GM12878 (cell line): ENCODE data around the gene IRX6. TPM values are rescaled to one million over a fixed set of nuclear protein-coding genes. Genes with fewer than 3 reads are reported as not detected.

Experiments used
- ATAC-seq: fragments of 200-7000 bp; cut with Tn5 transposase; 3 replicates; pipeline ENCODE4 v1.9.1; 2020; ENCODE audit warnings: mild to moderate bottlenecking, moderate library complexity
- BruUV-seq: library from RNA; stranded (reverse); fragments of 400-500 nt; replicated peaks from 2 replicates; lab custom pipeline; 2021; lab: Mats Ljungman, UMichigan
- CTCF ChIA-PET: fragments of 300-600 bp; sonication (Branson Sonifier 250); formaldehyde crosslinking; extraction: SDS; loops from one replicate; lab custom pipeline; 2021; ENCODE audit warnings: inconsistent platforms; lab: Yijun Ruan, JAX
- POLR2A ChIA-PET: fragments of 350-600 bp; formaldehyde crosslinking; extraction: SDS; loops from one replicate; lab custom pipeline; 2021; ENCODE audit warnings: inconsistent platforms; lab: Charles Lee
- RAD21 ChIA-PET: fragments of 300-600 bp; sonication (Branson Sonifier 250); formaldehyde crosslinking; loops from one replicate; lab custom pipeline; 2023; ENCODE audit warnings: antibody characterized with exemption; ENCODE audit not compliant: unreplicated experiment; lab: Charles Lee
- SMC1A ChIA-PET: fragments of 300-600 bp; sonication (Branson Sonifier 250); formaldehyde crosslinking; loops from one replicate; lab custom pipeline; 2023; ENCODE audit not compliant: unreplicated experiment, uncharacterized antibody; lab: Charles Lee
- DNase-seq: peaks from one replicate; pipeline ENCODE4 v3.0.0-alpha.2; 2011; ENCODE audit warnings: low read depth, low spot score
- FAIRE-seq: peaks from 3 replicates; lab custom pipeline; 2011; peaks lifted over from hg19 to GRCh38; lab: Jason Lieb, UNC
- H2AFZ ChIP-seq: 2 replicates; pipeline ENCODE4 v1.6.0; 2011; ENCODE audit warnings: low read depth, low read length, control low read depth; ENCODE audit not compliant: control insufficient read depth
- H3K27ac ChIP-seq: 2 replicates; pipeline ENCODE4 v1.5.1; 2011; ENCODE audit warnings: control low read depth; ENCODE audit not compliant: control insufficient read depth, insufficient read depth
- H3K27me3 ChIP-seq, 2 experiments: replicated peaks in 1 of 2; 2 replicates each; pipeline versions ENCODE4 v1.6.0 to v1.6.1; 2011; ENCODE audit warnings: low read length in 1 of 2; ENCODE audit not compliant: control insufficient read depth in 2 of 2, insufficient read depth in 2 of 2
- H3K36me3 ChIP-seq, 2 experiments: 2 replicates each; pipeline ENCODE4 v1.5.1; 2011; ENCODE audit warnings: low read length in 1 of 2; ENCODE audit not compliant: control insufficient read depth in 2 of 2, insufficient read depth in 2 of 2
- H3K4me1 ChIP-seq: 2 replicates; pipeline ENCODE4 v1.6.1; 2011; ENCODE audit warnings: mild to moderate bottlenecking, low read length, moderate library complexity, mixed read lengths; ENCODE audit not compliant: control insufficient read depth, insufficient read depth
- H3K4me2 ChIP-seq: 2 replicates; pipeline ENCODE4 v1.6.0; 2011; ENCODE audit warnings: control low read depth; ENCODE audit not compliant: control insufficient read depth, insufficient read depth
- H3K4me3 ChIP-seq: fragments of 200-600 bp; sonication (generic); 2 replicates; pipeline ENCODE4 v1.5.1; 2016
- H3K79me2 ChIP-seq: 2 replicates; pipeline ENCODE4 v1.6.0; 2011; ENCODE audit warnings: low read length; ENCODE audit not compliant: control insufficient read depth, insufficient read depth
- H3K9ac ChIP-seq: 2 replicates; pipeline ENCODE4 v1.8.0; 2011; ENCODE audit warnings: low read length, control low read depth, mixed read lengths; ENCODE audit not compliant: control insufficient read depth, insufficient read depth
- H3K9me3 ChIP-seq: replicated peaks from 3 replicates; pipeline ENCODE4 v1.5.1; 2011; ENCODE audit warnings: mild to moderate bottlenecking, low read length; ENCODE audit not compliant: control insufficient read depth, insufficient read depth
- H4K20me1 ChIP-seq: 2 replicates; pipeline ENCODE4 v1.6.0; 2011; ENCODE audit not compliant: control insufficient read depth, insufficient read depth
- MTA2 ChIP-seq: fragments of 450-650 bp; IDR thresholded peaks from 2 replicates; pipeline ENCODE4 v1.6.1; 2016; ENCODE audit warnings: low read depth, mild to moderate bottlenecking, moderate library complexity
- NKRF ChIP-seq: fragments of 450-650 bp; conservative IDR thresholded peaks from 2 replicates; pipeline ENCODE4 v1.6.1; 2017; ENCODE audit warnings: mild to moderate bottlenecking, moderate library complexity
- PRDM15 ChIP-seq: fragments of 450-650 bp; formaldehyde crosslinking; IDR thresholded peaks from 2 replicates; pipeline ENCODE4 v1.4.0; 2020; ENCODE audit warnings: mild to moderate bottlenecking, moderate library complexity
- SMC3 ChIP-seq: IDR thresholded peaks from 2 replicates; pipeline ENCODE4 v1.6.1; 2011; ENCODE audit warnings: low read length, improper control_type of control experiment, borderline replicate concordance
- WRNIP1 ChIP-seq: IDR thresholded peaks from 2 replicates; pipeline ENCODE4 v1.6.1; 2011; ENCODE audit warnings: low read depth, low read length, improper control_type of control experiment, borderline replicate concordance
- WGBS: methylation state at CpG from one replicate; pipeline ENCODE4 v1.1.6; 2016; ENCODE audit warnings: low lambda C conversion rate; ENCODE audit not compliant: insufficient replicate concordance, insufficient coverage; ENCODE audit errors: missing lambda C conversion rate; 5-methylcytosine and 5-hydroxymethylcytosine counted together
- in situ Hi-C: fragments of 300-500 bp; cut with MboI; formaldehyde crosslinking; loops from 9 replicates; pipeline ENCODE4 v1.14.3; 2018; ENCODE audit warnings: mixed read lengths
- intact Hi-C: fragments of 100-400 bp; cut with micrococcal nuclease; formaldehyde crosslinking; loops from one replicate; pipeline ENCODE4 v1.14.2; 2022; ENCODE audit not compliant: unreplicated experiment
- polyA plus RNA-seq, 11 experiments: library from polyadenylated mRNA; depleted of rRNA in 4 of 11; unstranded in 6 of 11; stranded (reverse) in 5 of 11; fragments of >200 nt; fragmentation: Nextera tagmentation in 4 of 11; fragmentation: Illumina TruSeq in 1 of 11; extraction: Ambion mirVana in 4 of 11; extraction: Trizol in 1 of 11; gene quantifications; 1 replicate in 1 of 11; 2 replicates in 10 of 11; pipeline versions ENCODE4 v1.2.1 to v1.2.3, GENCODE V29; 2011 to 2016; ENCODE audit warnings: inconsistent platforms in 2 of 11, missing spikeins in 2 of 11, low read depth in 1 of 11
- total RNA-seq, 4 experiments: library from RNA; depleted of rRNA in 3 of 4; stranded (reverse); fragments of >200 nt in 3 of 4; fragmentation: Illumina TruSeq in 1 of 4; extraction: Trizol in 1 of 4; gene quantifications; 2 replicates each; pipeline versions ENCODE4 v1.2.1 to v1.2.3, GENCODE V29; 2013 to 2021
- TF ChIP-seq, protein P1 (sequence below): IDR thresholded peaks from 2 replicates; pipeline ENCODE4 v1.6.1; 2011; ENCODE audit warnings: borderline replicate concordance, low read depth, mild to moderate bottlenecking, moderate library complexity, low read length; ENCODE audit not compliant: insufficient read depth, poor library complexity, severe bottlenecking

IRX6 gene
- total and polyA plus RNA-seq, 10 of the 15 experiments (the other 5 are each of a cell fraction or from before 2014, with no cell fraction given): not detected

- no peaks in the 10 kb centered on the region for H3K27me3 ChIP-seq
Measured at GRCh38 chr16:55340445-55340844, 16.4 kb downstream of the IRX6 start.

DNA sequence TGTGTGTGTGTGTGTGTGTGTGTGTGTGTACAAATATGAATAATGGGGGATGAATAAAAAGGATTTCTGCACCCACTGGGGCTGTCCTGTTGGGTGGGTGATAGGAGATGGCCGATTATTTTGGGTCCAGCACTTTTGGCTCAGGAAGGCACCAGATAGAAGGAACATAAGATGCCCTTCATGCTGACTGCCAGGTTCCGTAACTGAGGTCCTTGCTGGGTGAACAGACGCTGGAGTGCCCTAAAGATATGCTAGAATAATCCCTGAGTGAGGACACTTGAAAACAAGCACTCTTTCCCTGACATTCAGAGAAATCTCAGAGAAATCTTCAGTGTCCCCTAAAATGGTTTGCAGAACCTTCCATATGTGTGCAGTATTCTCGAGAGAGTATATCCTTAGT lies 17.7 kb downstream of the IRX6 start:
- H3K27me3 ChIP-seq: no peaks in the 10 kb centered on the region
- H3K9ac ChIP-seq: no peak overlapping the region
- no peaks in the 10 kb centered on the region for H3K36me3 ChIP-seq
- no peak for TF ChIP-seq MTA2
- no peak for TF ChIP-seq WRNIP1
- TF ChIP-seq, protein P1, sequence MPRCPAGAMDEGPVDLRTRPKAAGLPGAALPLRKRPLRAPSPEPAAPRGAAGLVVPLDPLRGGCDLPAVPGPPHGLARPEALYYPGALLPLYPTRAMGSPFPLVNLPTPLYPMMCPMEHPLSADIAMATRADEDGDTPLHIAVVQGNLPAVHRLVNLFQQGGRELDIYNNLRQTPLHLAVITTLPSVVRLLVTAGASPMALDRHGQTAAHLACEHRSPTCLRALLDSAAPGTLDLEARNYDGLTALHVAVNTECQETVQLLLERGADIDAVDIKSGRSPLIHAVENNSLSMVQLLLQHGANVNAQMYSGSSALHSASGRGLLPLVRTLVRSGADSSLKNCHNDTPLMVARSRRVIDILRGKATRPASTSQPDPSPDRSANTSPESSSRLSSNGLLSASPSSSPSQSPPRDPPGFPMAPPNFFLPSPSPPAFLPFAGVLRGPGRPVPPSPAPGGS: no peak
- no peak for TF ChIP-seq PRDM15 (CRISPR knock-in tag)
- TF ChIP-seq, all 136 proteins: peak for 0
- H3K4me2 ChIP-seq: no peak overlapping the region
- BruUV-seq: no TSS peak
- FAIRE-seq (no peak), DNase-seq (no peak), ATAC-seq (no peak)
- H3K4me1 ChIP-seq: no peaks in the 10 kb centered on the region
- ChIA-PET SMC1A (no interaction called here), RAD21 (no interaction called here), CTCF (interaction anchor here (1.1 kb wide), 1 partner anchor 9 kb away, joined by 3 read pairs; no protein-coding TSS in a partner anchor), POLR2A (no interaction called here)
- in situ Hi-C loops: no loop called here
- no peak overlapping the region for H2AFZ ChIP-seq
- intact Hi-C loops: no loop called here
- no peaks in the 10 kb centered on the region for H4K20me1 ChIP-seq
- 32% methylated on average over 4 of the region's 4 CpGs for WGBS
- H3K79me2 ChIP-seq: no peaks in the 10 kb centered on the region
- no peak overlapping the region for H3K4me3 ChIP-seq
- H3K9me3 ChIP-seq: no peaks in the 10 kb centered on the region
- no peak overlapping the region for H3K27ac ChIP-seq

More at GRCh38 chr16:55340445-55340844, 16.4 kb downstream of the IRX6 start:
- ChIA-PET CTCF (interaction anchor here (1.1 kb wide), 1 partner anchor 10 kb away, joined by 3 read pairs; no protein-coding TSS in a partner anchor), POLR2A (no interaction called here), RAD21 (no interaction called here), SMC1A (no interaction called here)
- no TSS peak for BruUV-seq
- Histone ChIP-seq H3K27ac (no peak overlapping the region), H3K4me2 (no peak overlapping the region), H2AFZ (no peak overlapping the region), H3K4me3 (no peak overlapping the region), H3K4me1 (no peaks in the 10 kb centered on the region), H4K20me1 (no peaks in the 10 kb centered on the region), H3K36me3 (no peaks in the 10 kb centered on the region), H3K79me2 (no peaks in the 10 kb centered on the region), H3K9me3 (no peaks in the 10 kb centered on the region), H3K9ac (no peak overlapping the region)
- in situ Hi-C loops (no loop called here), intact Hi-C loops (no loop called here)
- ATAC-seq: no peak
- TF ChIP-seq NKRF (no peak), SMC3 (no peak)
- no peak for FAIRE-seq
- 0% methylated on average over 1 of the region's 1 CpG for WGBS
- no peak for DNase-seq
